Liver (tissue), 9 donors: ENCODE results near the gene GON4L. TPM values are rescaled to one million over a fixed set of nuclear protein-coding genes. Genes with fewer than 3 reads are reported as not detected.

Experiments
- DNase-seq: peaks from one replicate; pipeline ENCODE4 v3.0.0-alpha.2; 2017; ENCODE audit warnings: low spot score
- H3K27ac ChIP-seq, 2 donors: one replicate each; pipeline ENCODE4 v1.7.0; 2013; ENCODE audit warnings: inconsistent platforms in 2 of 2, low read length in 2 of 2, control low read depth in 1 of 2, low read depth in 1 of 2, mild to moderate bottlenecking in 1 of 2
- H3K27me3 ChIP-seq, 4 donors: one replicate each; pipeline versions ENCODE4 v1.6.1 to v1.7.0; 2013; ENCODE audit warnings: low read length in 3 of 4, inconsistent platforms in 1 of 4, mild to moderate bottlenecking in 1 of 4, moderate library complexity in 1 of 4; ENCODE audit not compliant: control insufficient read depth in 4 of 4, insufficient read depth in 4 of 4
- H3K36me3 ChIP-seq, 4 donors: one replicate each; pipeline versions ENCODE4 v1.6.1 to v1.7.0; 2013; ENCODE audit warnings: low read length in 3 of 4, mild to moderate bottlenecking in 3 of 4, low read depth in 1 of 4, moderate library complexity in 1 of 4; ENCODE audit not compliant: control insufficient read depth in 4 of 4, insufficient read depth in 3 of 4
- H3K4me1 ChIP-seq, 4 donors: one replicate each; pipeline versions ENCODE4 v1.6.1 to v1.7.0; 2013; ENCODE audit warnings: low read length in 3 of 4, mild to moderate bottlenecking in 3 of 4, moderate library complexity in 1 of 4; ENCODE audit not compliant: control insufficient read depth in 4 of 4, insufficient read depth in 4 of 4
- H3K4me3 ChIP-seq, 3 donors: one replicate each; pipeline versions ENCODE4 v1.6.1 to v1.7.0; 2013; ENCODE audit warnings: low read length in 3 of 3, control low read depth in 1 of 3, low read depth in 1 of 3, mild to moderate bottlenecking in 1 of 3
- H3K9ac ChIP-seq, 2 donors: one replicate each; pipeline ENCODE4 v1.7.0; 2013; ENCODE audit warnings: low read length in 2 of 2, mild to moderate bottlenecking in 2 of 2, moderate library complexity in 2 of 2, control low read depth in 1 of 2, low read depth in 1 of 2
- H3K9me3 ChIP-seq, 4 donors: one replicate each; pipeline versions ENCODE4 v1.6.1 to v1.7.0; 2013; ENCODE audit warnings: low read length in 3 of 4; ENCODE audit not compliant: control insufficient read depth in 4 of 4
- CTCF ChIP-seq: fragments of 150-350 bp; IDR thresholded peaks from 2 replicates; pipeline ENCODE4 v1.5.1; 2017; ENCODE audit warnings: improper control_type of control experiment, low read depth, low read length; ENCODE audit not compliant: missing input control
- EGR1 ChIP-seq, 2 donors: IDR thresholded peaks; 2 replicates each; pipeline ENCODE4 v1.6.1; 2016 to 2018; ENCODE audit warnings: antibody characterized with exemption in 2 of 2, low read depth in 2 of 2
- FOXA1 ChIP-seq: IDR thresholded peaks from 2 replicates; pipeline ENCODE4 v1.6.1; 2016; ENCODE audit warnings: antibody characterized with exemption
- GABPA ChIP-seq, 2 donors: IDR thresholded peaks in 1 of 2; conservative IDR thresholded peaks in 1 of 2; 2 replicates each; pipeline ENCODE4 v1.6.1; 2016; ENCODE audit warnings: antibody characterized with exemption in 2 of 2, mild to moderate bottlenecking in 1 of 2, moderate library complexity in 1 of 2
- JUND ChIP-seq, 2 donors: IDR thresholded peaks; 2 replicates each; pipeline ENCODE4 v1.6.1; 2016; ENCODE audit warnings: antibody characterized with exemption in 2 of 2
- NR2F2 ChIP-seq: IDR thresholded peaks from 2 replicates; pipeline ENCODE4 v1.6.1; 2016; ENCODE audit warnings: antibody characterized with exemption
- SP1 ChIP-seq: IDR thresholded peaks from 2 replicates; pipeline ENCODE4 v1.6.1; 2018; ENCODE audit warnings: antibody characterized with exemption, mild to moderate bottlenecking
- TAF1 ChIP-seq: conservative IDR thresholded peaks from 2 replicates; pipeline ENCODE4 v1.6.1; 2016; ENCODE audit warnings: antibody characterized with exemption, mild to moderate bottlenecking
- ZBTB33 ChIP-seq: IDR thresholded peaks from 2 replicates; pipeline ENCODE4 v1.6.1; 2016; ENCODE audit warnings: antibody characterized with exemption
- WGBS: extraction: QIAGEN DNeasy Blood & Tissue Kit; methylation state at CpG from one replicate; pipeline ENCODE4 v1.1.7; 2013; 5-methylcytosine and 5-hydroxymethylcytosine counted together
- polyA plus RNA-seq, 2 donors: library from polyadenylated mRNA; stranded (reverse) in 1 of 2; unstranded in 1 of 2; fragments of 200-250 nt in 1 of 2; fragments of >200 nt in 1 of 2; fragmentation: Nextera tagmentation in 1 of 2; extraction: Ambion mirVana in 1 of 2; gene quantifications; one replicate each; pipeline versions ENCODE4 v1.2.1 to v1.2.3, GENCODE V29; 2013 to 2015
- total RNA-seq, 2 donors: library from RNA; depleted of rRNA; stranded (reverse); fragments of >200 nt; gene quantifications; one replicate each; pipeline ENCODE4 v1.2.3, GENCODE V29; 2014
- TF ChIP-seq, protein P1 (sequence below): IDR thresholded peaks from 2 replicates; pipeline ENCODE4 v1.6.1; 2016; ENCODE audit warnings: antibody characterized with exemption, mild to moderate bottlenecking
- donor health status: healthy.
- donor health status: healthy.
- donor health status: healthy.
- donor health status: healthy.
- donor health status: healthy.

GON4L gene
- total and polyA plus RNA-seq, 4 donors, result 5.7 to 26.2 (median 15.7) TPM

GRCh38 chr1:155827450-155827849 lies 29.6 kb downstream of the GON4L start (continued):
- no peak for TF ChIP-seq GABPA (IDR thresholded peaks at IDR 0.05 in 1 of 2, conservative IDR thresholded peaks at IDR 0.05 in 1 of 2)

DNA sequence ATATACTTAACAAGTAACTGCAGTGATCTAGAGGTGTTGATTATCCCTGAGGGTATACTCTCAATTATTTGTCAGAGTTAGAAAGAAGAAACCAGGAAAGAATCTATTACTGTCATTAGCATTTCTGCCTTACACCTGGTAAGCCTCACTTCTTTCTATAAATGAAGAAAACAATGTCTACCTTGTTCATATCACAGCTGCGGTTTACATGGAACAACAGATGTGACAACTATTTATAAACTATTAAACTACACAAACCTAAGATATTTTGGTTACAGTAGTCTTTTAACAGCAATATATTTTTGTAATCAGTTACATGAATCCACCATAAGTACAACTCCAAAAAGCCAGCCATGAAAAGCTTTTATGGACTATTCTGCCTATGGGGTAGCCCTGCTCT lies 40.7 kb downstream of the GON4L start:
- H3K4me1 ChIP-seq, result peaks cover 0 to under 1% (median 0%) of the 10 kb centered on the region in 4 donors
- peaks cover 9 to 48% (median 38%) of the 10 kb centered on the region in 4 donors for H3K36me3 ChIP-seq
- no peak overlapping the region for H3K9ac ChIP-seq
- WGBS, result 97% methylated on average over 1 of the region's 1 CpG
- no peak overlapping the region for H3K4me3 ChIP-seq
- no peaks in the 10 kb centered on the region for H3K9me3 ChIP-seq
- DNase-seq, result no peak
- H3K27ac ChIP-seq, result no peak overlapping the region
- TF ChIP-seq JUND (IDR thresholded peaks at IDR 0.05) (no peak), EGR1 (IDR thresholded peaks at IDR 0.05; ENCODE audit: low read depth in 2 of 2) (no peak), ZBTB33 (no peak), FOXA1 (no peak), TAF1 (no peak)
- H3K27me3 ChIP-seq, result no peaks in the 10 kb centered on the region

- no peaks in the 10 kb centered on the region for H3K4me1 ChIP-seq
- H3K4me3 ChIP-seq, result no peak overlapping the region
- peaks cover 8 to 33% (median 27%) of the 10 kb centered on the region in 4 donors for H3K36me3 ChIP-seq
- WGBS, result 96% methylated on average over 3 of the region's 3 CpGs
- H3K9ac ChIP-seq, result no peak overlapping the region
- H3K27me3 ChIP-seq, result no peaks in the 10 kb centered on the region
- H3K27ac ChIP-seq, result no peak overlapping the region
- no peak for TF ChIP-seq GABPA (IDR thresholded peaks at IDR 0.05 in 1 of 2, conservative IDR thresholded peaks at IDR 0.05 in 1 of 2)
- no peak for TF ChIP-seq JUND (IDR thresholded peaks at IDR 0.05)
- no peak for TF ChIP-seq FOXA1
- no peak for TF ChIP-seq CTCF
- no peak for TF ChIP-seq EGR1 (IDR thresholded peaks at IDR 0.05; ENCODE audit: low read depth in 2 of 2)
- TF ChIP-seq SP1, result no peak
- TF ChIP-seq, protein P1, sequence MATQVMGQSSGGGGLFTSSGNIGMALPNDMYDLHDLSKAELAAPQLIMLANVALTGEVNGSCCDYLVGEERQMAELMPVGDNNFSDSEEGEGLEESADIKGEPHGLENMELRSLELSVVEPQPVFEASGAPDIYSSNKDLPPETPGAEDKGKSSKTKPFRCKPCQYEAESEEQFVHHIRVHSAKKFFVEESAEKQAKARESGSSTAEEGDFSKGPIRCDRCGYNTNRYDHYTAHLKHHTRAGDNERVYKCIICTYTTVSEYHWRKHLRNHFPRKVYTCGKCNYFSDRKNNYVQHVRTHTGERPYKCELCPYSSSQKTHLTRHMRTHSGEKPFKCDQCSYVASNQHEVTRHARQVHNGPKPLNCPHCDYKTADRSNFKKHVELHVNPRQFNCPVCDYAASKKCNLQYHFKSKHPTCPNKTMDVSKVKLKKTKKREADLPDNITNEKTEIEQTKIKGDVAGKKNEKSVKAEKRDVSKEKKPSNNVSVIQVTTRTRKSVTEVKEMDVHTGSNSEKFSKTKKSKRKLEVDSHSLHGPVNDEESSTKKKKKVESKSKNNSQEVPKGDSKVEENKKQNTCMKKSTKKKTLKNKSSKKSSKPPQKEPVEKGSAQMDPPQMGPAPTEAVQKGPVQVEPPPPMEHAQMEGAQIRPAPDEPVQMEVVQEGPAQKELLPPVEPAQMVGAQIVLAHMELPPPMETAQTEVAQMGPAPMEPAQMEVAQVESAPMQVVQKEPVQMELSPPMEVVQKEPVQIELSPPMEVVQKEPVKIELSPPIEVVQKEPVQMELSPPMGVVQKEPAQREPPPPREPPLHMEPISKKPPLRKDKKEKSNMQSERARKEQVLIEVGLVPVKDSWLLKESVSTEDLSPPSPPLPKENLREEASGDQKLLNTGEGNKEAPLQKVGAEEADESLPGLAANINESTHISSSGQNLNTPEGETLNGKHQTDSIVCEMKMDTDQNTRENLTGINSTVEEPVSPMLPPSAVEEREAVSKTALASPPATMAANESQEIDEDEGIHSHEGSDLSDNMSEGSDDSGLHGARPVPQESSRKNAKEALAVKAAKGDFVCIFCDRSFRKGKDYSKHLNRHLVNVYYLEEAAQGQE, result no peak
- no peak for TF ChIP-seq NR2F2
- H3K9me3 ChIP-seq, result no peaks in the 10 kb centered on the region
- DNase-seq, result no peak
Observed at GRCh38 chr1:155813672-155814071, 43.3 kb downstream of the GON4L start.
